ENCODE results near the gene TMEM131L. TPM values are rescaled to one million over a fixed set of nuclear protein-coding genes. Genes with fewer than 3 reads are reported as not detected.
"Not testable (repeated sequence)": the region's sequence is repeated elsewhere in the genome, so short reads cannot be mapped to it uniquely, and the experiment has no call there.

The TMEM131L gene
- total and polyA plus RNA-seq, 8 donors = 2.4 to 40.0 (median 13.6) TPM

- intact Hi-C loops (cut with DNase I; ENCODE audit: low total_unique reads) = no loop called here
- Histone ChIP-seq H3K27me3 (no peaks in the 10 kb centered on the region), H3K9me3 (no peaks in the 10 kb centered on the region), H3K27ac (no peak overlapping the region), H3K36me3 (peaks cover 17 to 91% (median 70%) of the 10 kb centered on the region in 4 donors), H3K4me1 (no peaks in the 10 kb centered on the region), H3K4me3 (no peak overlapping the region)
- no peak for DNase-seq
- TF ChIP-seq EP300 (IDR thresholded peaks at IDR 0.05) (no peak), POLR2AphosphoS5 (IDR thresholded peaks at IDR 0.05) (no peak), POLR2A (IDR thresholded peaks at IDR 0.05) (no peak)
- TF ChIP-seq, protein P1, sequence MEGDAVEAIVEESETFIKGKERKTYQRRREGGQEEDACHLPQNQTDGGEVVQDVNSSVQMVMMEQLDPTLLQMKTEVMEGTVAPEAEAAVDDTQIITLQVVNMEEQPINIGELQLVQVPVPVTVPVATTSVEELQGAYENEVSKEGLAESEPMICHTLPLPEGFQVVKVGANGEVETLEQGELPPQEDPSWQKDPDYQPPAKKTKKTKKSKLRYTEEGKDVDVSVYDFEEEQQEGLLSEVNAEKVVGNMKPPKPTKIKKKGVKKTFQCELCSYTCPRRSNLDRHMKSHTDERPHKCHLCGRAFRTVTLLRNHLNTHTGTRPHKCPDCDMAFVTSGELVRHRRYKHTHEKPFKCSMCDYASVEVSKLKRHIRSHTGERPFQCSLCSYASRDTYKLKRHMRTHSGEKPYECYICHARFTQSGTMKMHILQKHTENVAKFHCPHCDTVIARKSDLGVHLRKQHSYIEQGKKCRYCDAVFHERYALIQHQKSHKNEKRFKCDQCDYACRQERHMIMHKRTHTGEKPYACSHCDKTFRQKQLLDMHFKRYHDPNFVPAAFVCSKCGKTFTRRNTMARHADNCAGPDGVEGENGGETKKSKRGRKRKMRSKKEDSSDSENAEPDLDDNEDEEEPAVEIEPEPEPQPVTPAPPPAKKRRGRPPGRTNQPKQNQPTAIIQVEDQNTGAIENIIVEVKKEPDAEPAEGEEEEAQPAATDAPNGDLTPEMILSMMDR (IDR thresholded peaks at IDR 0.05) = no peak
- WGBS, 5 donors = 77 to 87% (median 83%) methylated on average over 6 of the region's 6 CpGs
Observed at GRCh38 chr4:153595894-153596601, 129.9 kb downstream of the TMEM131L start.

DNA sequence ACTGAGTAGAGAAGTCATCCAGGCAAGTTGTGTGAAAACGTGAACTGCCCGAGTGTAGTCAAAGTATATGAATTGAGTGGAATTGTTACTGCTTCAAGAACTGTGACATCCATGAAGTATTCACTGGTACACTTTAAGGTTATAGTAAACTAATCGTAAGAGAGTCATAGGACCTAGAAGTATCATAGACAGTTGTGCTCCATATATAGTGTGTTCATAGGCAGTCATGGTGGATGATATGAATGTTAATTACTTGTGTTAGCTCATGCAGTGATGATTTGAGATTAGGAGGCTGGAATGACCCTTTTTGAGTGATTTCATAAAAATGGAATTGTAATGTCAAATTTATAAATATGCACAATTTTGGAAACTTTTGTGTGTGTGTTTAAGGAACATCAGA is 136.6 kb downstream of the TMEM131L start:
- Histone ChIP-seq H3K4me3 (no peak overlapping the region), H3K36me3 (peaks cover 24 to 95% (median 81%) of the 10 kb centered on the region in 4 donors), H3K27ac (no peak overlapping the region), H3K9me3 (no peaks in the 10 kb centered on the region), H3K4me1 (peaks cover 0 to 2% (median 0%) of the 10 kb centered on the region in 4 donors), H3K27me3 (no peaks in the 10 kb centered on the region)
- TF ChIP-seq EP300 (IDR thresholded peaks at IDR 0.05) = no peak
- TF ChIP-seq POLR2AphosphoS5 (IDR thresholded peaks at IDR 0.05) = no peak
- TF ChIP-seq, protein P1 (IDR thresholded peaks at IDR 0.05) = no peak
- TF ChIP-seq POLR2A (IDR thresholded peaks at IDR 0.05) = no peak
- WGBS, 5 donors = 89 to 98% (median 96%) methylated on average over 3 of the region's 3 CpGs
- intact Hi-C loops (cut with DNase I; ENCODE audit: low total_unique reads) = no loop called here
- no peak for DNase-seq

- 90 to 94% (median 93%) methylated on average over 2 of the region's 2 CpGs for WGBS, 5 donors
- Histone ChIP-seq H3K4me1 (peaks cover 0 to 7% (median 0%) of the 10 kb centered on the region in 4 donors), H3K4me3 (no peak overlapping the region), H3K27ac (no peak overlapping the region), H3K27me3 (no peaks in the 10 kb centered on the region), H3K36me3 (peaks cover 24 to 93% (median 78%) of the 10 kb centered on the region in 4 donors), H3K9me3 (no peaks in the 10 kb centered on the region)
- intact Hi-C loops (cut with DNase I; ENCODE audit: low total_unique reads) = no loop called here
- no peak for DNase-seq
- TF ChIP-seq, protein P1 (IDR thresholded peaks at IDR 0.05) = no peak
- no peak for TF ChIP-seq POLR2A (IDR thresholded peaks at IDR 0.05)
- no peak for TF ChIP-seq EP300 (IDR thresholded peaks at IDR 0.05)
- no peak for TF ChIP-seq POLR2AphosphoS5 (IDR thresholded peaks at IDR 0.05)
Observed at GRCh38 chr4:153603258-153603657, 137.1 kb downstream of the TMEM131L start.

DNA sequence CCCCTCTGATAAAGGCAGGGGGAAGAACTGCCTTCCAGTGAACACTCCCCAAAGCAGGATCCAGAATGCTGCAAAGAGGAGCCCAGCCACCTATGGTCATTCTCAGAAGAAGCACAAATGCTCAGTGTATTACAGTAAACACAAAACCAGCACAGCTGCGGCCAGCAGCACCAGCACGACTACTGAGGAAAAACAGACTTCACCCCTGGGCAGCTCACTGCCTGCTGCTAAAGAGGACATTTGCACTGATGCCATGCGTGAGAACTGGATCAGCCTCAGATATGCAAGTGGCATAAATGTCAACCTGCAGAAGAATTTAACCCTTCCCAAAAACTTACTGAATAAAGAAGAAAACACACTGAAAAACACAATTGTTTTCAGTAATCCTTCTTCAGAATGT is 137.7 kb downstream of the TMEM131L start:
- peaks cover 23 to 88% (median 72%) of the 10 kb centered on the region in 4 donors for H3K36me3 ChIP-seq
- H3K4me1 ChIP-seq = peaks cover 0 to 7% (median 0%) of the 10 kb centered on the region in 4 donors
- TF ChIP-seq EP300 (IDR thresholded peaks at IDR 0.05) = no peak
- TF ChIP-seq POLR2AphosphoS5 (IDR thresholded peaks at IDR 0.05) = no peak
- TF ChIP-seq, protein P1 (IDR thresholded peaks at IDR 0.05) = no peak
- TF ChIP-seq POLR2A (IDR thresholded peaks at IDR 0.05) = no peak
- no peaks in the 10 kb centered on the region for H3K27me3 ChIP-seq
- no peak overlapping the region for H3K27ac ChIP-seq
- H3K9me3 ChIP-seq = no peaks in the 10 kb centered on the region
- no peak for DNase-seq
- 71 to 89% (median 82%) methylated on average over 3 of the region's 3 CpGs for WGBS, 5 donors
- H3K4me3 ChIP-seq = no peak overlapping the region
- intact Hi-C loops (cut with DNase I; ENCODE audit: low total_unique reads) = no loop called here

DNA sequence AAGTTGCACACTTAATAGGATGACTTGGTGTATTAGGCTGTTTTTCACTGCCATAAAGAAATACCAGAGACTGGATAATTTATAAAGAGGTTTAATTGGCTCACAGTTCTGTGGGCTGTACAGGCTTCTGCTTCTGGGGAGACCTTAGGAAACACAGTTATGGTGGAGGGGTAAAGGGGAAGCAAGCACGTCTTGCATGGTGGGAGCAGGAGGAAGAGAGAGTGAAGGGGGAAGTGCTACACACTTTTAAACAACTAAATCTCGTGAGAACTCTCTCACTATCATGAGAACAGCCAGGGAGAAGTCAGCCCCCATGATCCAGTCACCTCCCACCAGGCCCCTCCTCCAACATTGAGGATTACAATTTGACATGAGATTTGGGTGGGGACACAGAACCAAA is 142.9 kb downstream of the TMEM131L start:
- Histone ChIP-seq H3K36me3 (peaks cover 6 to 61% (median 57%) of the 10 kb centered on the region in 4 donors), H3K4me1 (peaks cover 0 to 16% (median 6%) of the 10 kb centered on the region in 4 donors)
- H3K4me3 ChIP-seq; H3K27me3 ChIP-seq; intact Hi-C loops (cut with DNase I; ENCODE audit: low total_unique reads); DNase-seq; H3K27ac ChIP-seq; H3K9me3 ChIP-seq: not testable (repeated sequence)
- 66 to 90% (median 79%) methylated on average over 2 of the region's 2 CpGs for WGBS, 5 donors
